Measurements from ENCODE around the gene DNAJB1. TPM values are rescaled to one million over a fixed set of nuclear protein-coding genes. Genes with fewer than 3 reads are reported as not detected.

The DNAJB1 gene
- total RNA-seq, 1 experiment from 2014 or later, result 54.5 TPM

- Mint-ChIP-seq H3K27ac (no peak overlapping the region), H3K36me3 (peaks cover 2% of the 10 kb centered on the region; the same call in 1 of the 2 replicates), H3K4me3 (no peak overlapping the region), H3K4me1 (peaks cover 42% of the 10 kb centered on the region), H3K27me3 (ENCODE audit: low read depth) (no peaks in the 10 kb centered on the region), H3K9me3 (no peaks in the 10 kb centered on the region)
- no peak for DNase-seq (ENCODE audit: low spot score)
- ChIA-PET CTCF (interaction anchor here (1.5 to 2.3 kb wide), 2 partner anchors 11 to 13 kb away, joined by 3 to 10 read pairs; partner anchors contain the start of gene NDUFB7), POLR2A (interaction anchor here (0.5 kb wide), 1 partner anchor 959 kb away, joined by 3 read pairs; no protein-coding TSS in a partner anchor)
- TF ChIP-seq TEAD4 (CRISPR knock-in tag; IDR thresholded peaks at IDR 0.05) (no peak), SMAD3 (CRISPR knock-in tag; IDR thresholded peaks at IDR 0.05; ENCODE audit: borderline replicate concordance) (no peak), ZNF423 (CRISPR knock-in tag; IDR thresholded peaks at IDR 0.05) (no peak), MXD4 (CRISPR knock-in tag; IDR thresholded peaks at IDR 0.05; ENCODE audit: borderline replicate concordance) (no peak), TP53 (CRISPR knock-in tag; IDR thresholded peaks at IDR 0.05) (no peak), FOXP1 (CRISPR knock-in tag; IDR thresholded peaks at IDR 0.05; ENCODE audit: borderline replicate concordance) (no peak), MLX (CRISPR knock-in tag; IDR thresholded peaks at IDR 0.05) (no peak), ZNF425 (CRISPR knock-in tag; conservative IDR thresholded peaks at IDR 0.05) (no peak), USF1 (CRISPR knock-in tag; IDR thresholded peaks at IDR 0.05) (no peak), STAT6 (CRISPR knock-in tag; conservative IDR thresholded peaks at IDR 0.05; ENCODE audit: low read depth) (no peak)
- no peak for ATAC-seq
Measured at GRCh38 chr19:14561249-14561648, 43.1 kb upstream of the DNAJB1 start.

GRCh38 chr19:14560776-14561108, 42.5 kb upstream of the DNAJB1 start:
- peaks cover 45% of the 10 kb centered on the region for H3K4me1 Mint-ChIP-seq
- ChIA-PET POLR2A (no interaction called here), CTCF (interaction anchor here (1.0 to 2.1 kb wide), 2 partner anchors 9 to 11 kb away, joined by 4 to 8 read pairs; partner anchors contain the start of gene NDUFB7)
- no peaks in the 10 kb centered on the region for H3K27me3 Mint-ChIP-seq (ENCODE audit: low read depth)
- H3K4me3 Mint-ChIP-seq, result no peak overlapping the region
- 0 out of 2 replicates have a peak, but pooled peaks have one; percentile 20 for TF ChIP-seq FOXP1 (CRISPR knock-in tag; IDR thresholded peaks at IDR 0.05; ENCODE audit: borderline replicate concordance)
- TF ChIP-seq ATF1 (CRISPR knock-in tag; IDR thresholded peaks at IDR 0.05), result no peak
- ATAC-seq (no peak), DNase-seq (ENCODE audit: low spot score) (no peak)
- peaks cover 2% of the 10 kb centered on the region; the same call in 1 of the 2 replicates for H3K36me3 Mint-ChIP-seq
- H3K9me3 Mint-ChIP-seq, result no peaks in the 10 kb centered on the region
- H3K27ac Mint-ChIP-seq, result peak overlapping the region; percentile 71; the same call in 1 of the 2 replicates

GRCh38 chr19:14559916-14560775, 41.9 kb upstream of the DNAJB1 start:
- Mint-ChIP-seq H3K27me3 (ENCODE audit: low read depth) (no peaks in the 10 kb centered on the region), H3K27ac (peak overlapping the region; percentile 71), H3K4me1 (peaks cover 45% of the 10 kb centered on the region), H3K9me3 (no peaks in the 10 kb centered on the region), H3K4me3 (no peak overlapping the region), H3K36me3 (peaks cover 2% of the 10 kb centered on the region; the same call in 1 of the 2 replicates)
- no peak for ATAC-seq
- DNase-seq (ENCODE audit: low spot score), result no peak
- ChIA-PET POLR2A (interaction anchor here (0.7 kb wide), 1 partner anchor 24 kb away, joined by 3 read pairs; no protein-coding TSS in a partner anchor), CTCF (interaction anchor here (1.0 to 2.1 kb wide), 7 partner anchors 9 to 126 kb away, joined by 3 to 8 read pairs (median 4); partner anchors contain the start of gene NDUFB7)
- TF ChIP-seq ATF6 (CRISPR knock-in tag; IDR thresholded peaks at IDR 0.05), result no peak
- TF ChIP-seq JAZF1 (CRISPR knock-in tag; IDR thresholded peaks at IDR 0.05), result no peak
- TF ChIP-seq HMGA2 (CRISPR knock-in tag; IDR thresholded peaks at IDR 0.05), result no peak
- TF ChIP-seq ZBTB21 (CRISPR knock-in tag; IDR thresholded peaks at IDR 0.05; ENCODE audit: borderline replicate concordance), result no peak
- no peak for TF ChIP-seq MXD4 (CRISPR knock-in tag; IDR thresholded peaks at IDR 0.05; ENCODE audit: borderline replicate concordance)
- no peak for TF ChIP-seq NFYB (CRISPR knock-in tag; conservative IDR thresholded peaks at IDR 0.05; ENCODE audit: low read depth)
- no peak for TF ChIP-seq MAX (CRISPR knock-in tag; IDR thresholded peaks at IDR 0.05)
- TF ChIP-seq GABPB1 (CRISPR knock-in tag; IDR thresholded peaks at IDR 0.05), result no peak
- TF ChIP-seq ZNF219 (CRISPR knock-in tag; IDR thresholded peaks at IDR 0.05; ENCODE audit: borderline replicate concordance), result no peak
- TF ChIP-seq NFATC4 (CRISPR knock-in tag; IDR thresholded peaks at IDR 0.05), result no peak
- TF ChIP-seq CBFB (CRISPR knock-in tag; IDR thresholded peaks at IDR 0.05; ENCODE audit: low read depth), result no peak

Measured in WTC11 (cell line).